Measurements from ENCODE around the gene SCN4A. TPM values are rescaled to one million over a fixed set of nuclear protein-coding genes. Genes with fewer than 3 reads are reported as not detected.

Gene SCN4A
- total RNA-seq, 1 experiment from 2014 or later = 1.4 TPM

DNA sequence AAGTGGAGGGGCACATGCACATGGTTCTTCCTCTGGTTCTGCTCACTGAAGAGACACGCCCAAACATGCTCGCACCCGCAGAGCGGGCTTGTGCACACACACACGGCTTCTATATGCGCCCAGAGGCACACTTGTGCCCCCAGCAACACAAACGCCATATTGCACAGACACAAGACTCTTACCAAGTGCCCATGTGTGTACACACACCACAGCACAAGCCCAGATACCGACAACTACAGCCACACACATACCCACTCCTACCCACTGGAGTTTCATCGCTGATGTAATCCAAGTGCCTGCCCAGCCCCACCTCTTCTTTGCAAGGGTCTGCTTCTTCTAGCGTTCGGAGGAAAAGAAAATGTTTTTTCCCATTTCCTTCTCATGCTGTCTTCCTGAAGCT is 18.9 kb upstream of the SCN4A start:
- Histone ChIP-seq H3K4me2 (no peak overlapping the region), H3K27ac (no peak overlapping the region), H3K9me2 (ENCODE audit: insufficient read depth) (no peaks in the 10 kb centered on the region), H3K4me1 (replicated peaks; ENCODE audit: insufficient read depth) (no peaks in the 10 kb centered on the region), H4K20me1 (ENCODE audit: insufficient read depth) (no peaks in the 10 kb centered on the region), H3K79me2 (ENCODE audit: low read depth) (no peaks in the 10 kb centered on the region), H3K9me3 (ENCODE audit: insufficient read depth, low read depth) (no peaks in the 10 kb centered on the region), H3F3A (ENCODE audit: insufficient read depth, low read depth) (no peaks in the 10 kb centered on the region), H3K4me3 (no peak overlapping the region), H2AFZ (no peak overlapping the region), H3K36me3 (ENCODE audit: low read depth) (no peaks in the 10 kb centered on the region), H3K27me3 (ENCODE audit: insufficient read depth, low read depth) (peaks cover 33% of the 10 kb centered on the region)
- intact Hi-C loops (cut with micrococcal nuclease; ENCODE audit: unreplicated experiment) = no loop called here
- no TSS peak for BruUV-seq (replicated peaks)
- no peak for DNase-seq
- no peak for TF ChIP-seq EZH2 (IDR thresholded peaks at IDR 0.05; ENCODE audit: low read depth)
- TF ChIP-seq, protein P1, sequence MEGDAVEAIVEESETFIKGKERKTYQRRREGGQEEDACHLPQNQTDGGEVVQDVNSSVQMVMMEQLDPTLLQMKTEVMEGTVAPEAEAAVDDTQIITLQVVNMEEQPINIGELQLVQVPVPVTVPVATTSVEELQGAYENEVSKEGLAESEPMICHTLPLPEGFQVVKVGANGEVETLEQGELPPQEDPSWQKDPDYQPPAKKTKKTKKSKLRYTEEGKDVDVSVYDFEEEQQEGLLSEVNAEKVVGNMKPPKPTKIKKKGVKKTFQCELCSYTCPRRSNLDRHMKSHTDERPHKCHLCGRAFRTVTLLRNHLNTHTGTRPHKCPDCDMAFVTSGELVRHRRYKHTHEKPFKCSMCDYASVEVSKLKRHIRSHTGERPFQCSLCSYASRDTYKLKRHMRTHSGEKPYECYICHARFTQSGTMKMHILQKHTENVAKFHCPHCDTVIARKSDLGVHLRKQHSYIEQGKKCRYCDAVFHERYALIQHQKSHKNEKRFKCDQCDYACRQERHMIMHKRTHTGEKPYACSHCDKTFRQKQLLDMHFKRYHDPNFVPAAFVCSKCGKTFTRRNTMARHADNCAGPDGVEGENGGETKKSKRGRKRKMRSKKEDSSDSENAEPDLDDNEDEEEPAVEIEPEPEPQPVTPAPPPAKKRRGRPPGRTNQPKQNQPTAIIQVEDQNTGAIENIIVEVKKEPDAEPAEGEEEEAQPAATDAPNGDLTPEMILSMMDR (conservative IDR thresholded peaks at IDR 0.05) = no peak
- ChIA-PET CTCF (no interaction called here), POLR2A (ENCODE audit: unreplicated experiment) (no interaction called here)

DNA sequence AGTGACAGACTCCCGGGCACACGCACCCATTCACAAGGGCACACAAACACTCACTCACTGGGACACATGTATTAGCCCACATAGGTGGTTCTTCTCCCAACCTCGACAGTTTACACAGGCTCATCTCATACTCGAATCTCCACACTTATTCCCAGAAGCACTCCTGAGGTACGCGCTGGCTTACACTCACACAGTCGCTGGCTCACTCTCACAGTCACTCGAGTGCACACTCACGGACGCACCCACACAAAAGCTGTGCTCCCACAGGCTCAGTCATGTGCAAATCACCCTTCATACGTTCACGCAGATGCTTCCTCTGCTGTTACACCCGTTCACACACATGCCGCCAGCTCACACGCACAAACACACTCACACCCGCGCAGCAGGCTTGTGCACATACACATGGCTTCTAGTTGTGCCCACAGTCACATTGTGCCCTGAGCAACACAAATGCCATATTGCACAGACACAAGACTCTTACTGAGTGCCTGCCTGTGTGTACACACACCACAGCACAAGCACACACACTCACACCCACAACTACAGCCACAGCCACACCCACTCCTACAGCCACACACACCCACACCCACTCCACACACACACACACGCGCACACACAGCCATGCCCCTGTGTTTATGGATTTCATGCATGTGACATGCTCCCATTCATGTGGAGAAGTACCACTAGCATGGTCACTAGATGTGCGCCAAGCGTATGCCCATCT is 17.1 kb upstream of the SCN4A start:
- H3K4me2 ChIP-seq = no peak overlapping the region
- no peaks in the 10 kb centered on the region for H3K9me3 ChIP-seq (ENCODE audit: insufficient read depth, low read depth)
- H3F3A ChIP-seq (ENCODE audit: insufficient read depth, low read depth) = no peaks in the 10 kb centered on the region
- no peaks in the 10 kb centered on the region for H3K79me2 ChIP-seq (ENCODE audit: low read depth)
- H3K27me3 ChIP-seq (ENCODE audit: insufficient read depth, low read depth) = peaks cover 33% of the 10 kb centered on the region
- peaks cover 4% of the 10 kb centered on the region; the same call in 1 of the 2 replicates for H3K4me1 ChIP-seq (replicated peaks; ENCODE audit: insufficient read depth)
- TF ChIP-seq EZH2 (IDR thresholded peaks at IDR 0.05; ENCODE audit: low read depth) = no peak
- TF ChIP-seq, protein P1 (conservative IDR thresholded peaks at IDR 0.05) = no peak
- H3K27ac ChIP-seq = no peak overlapping the region
- no peaks in the 10 kb centered on the region for H3K36me3 ChIP-seq (ENCODE audit: low read depth)
- no peak overlapping the region for H2AFZ ChIP-seq
- no peaks in the 10 kb centered on the region for H3K9me2 ChIP-seq (ENCODE audit: insufficient read depth)
- ChIA-PET POLR2A (ENCODE audit: unreplicated experiment) (no interaction called here), CTCF (interaction anchor here (1.3 kb wide), 1 partner anchor 70 kb away, joined by 3 read pairs; no protein-coding TSS in a partner anchor)
- DNase-seq = no peak
- H3K4me3 ChIP-seq = no peak overlapping the region
- no peaks in the 10 kb centered on the region for H4K20me1 ChIP-seq (ENCODE audit: insufficient read depth)
- intact Hi-C loops (cut with micrococcal nuclease; ENCODE audit: unreplicated experiment) = loop anchor here (5.0 kb wide), 1 partner anchor 37 kb away; no protein-coding TSS in a partner anchor
- BruUV-seq (replicated peaks) = no TSS peak

DNA sequence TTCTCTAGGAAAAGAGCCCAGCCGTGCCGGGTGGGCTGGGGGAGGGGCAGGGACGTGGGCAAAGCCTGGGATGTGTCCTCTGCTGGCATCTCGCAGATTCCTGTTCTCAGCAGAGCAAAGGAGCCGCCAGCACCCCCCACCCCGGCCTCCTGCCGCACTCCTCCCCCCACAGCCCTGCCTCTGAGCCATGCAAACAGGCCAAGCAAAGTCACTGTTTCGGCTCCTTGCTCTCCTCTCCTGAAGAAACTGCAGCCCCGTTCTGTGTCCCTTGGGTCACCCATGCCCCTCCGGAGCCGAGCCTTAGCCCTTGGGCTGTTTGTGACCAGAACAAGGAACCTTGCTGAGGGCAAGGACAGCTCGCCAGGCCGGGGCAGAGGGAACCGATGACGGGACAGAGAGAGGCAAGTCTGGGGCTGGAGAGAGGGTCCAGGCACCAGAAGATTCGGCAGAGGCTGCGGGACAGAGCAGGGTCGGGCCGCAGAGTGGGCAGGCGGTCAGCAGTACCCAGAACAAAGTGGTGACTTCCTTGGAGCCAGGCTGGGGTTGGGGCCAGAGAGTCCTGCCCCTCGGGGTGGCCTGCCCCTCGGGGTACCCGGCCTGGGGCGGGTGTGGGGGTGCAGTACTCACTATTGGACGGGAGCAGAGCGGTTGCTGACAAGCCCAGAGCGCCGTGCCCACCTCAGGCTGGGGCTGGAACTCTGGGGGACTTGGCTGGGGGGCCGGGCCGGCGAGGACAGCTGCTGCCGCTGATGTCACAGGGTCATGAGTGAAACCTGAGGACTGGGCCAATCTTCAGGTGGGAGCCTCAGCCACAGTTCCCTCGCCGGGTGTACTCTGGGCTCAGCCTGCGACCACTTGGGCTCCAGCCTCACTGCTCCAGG is 16.3 kb upstream of the SCN4A start:
- ChIA-PET POLR2A (ENCODE audit: unreplicated experiment) (no interaction called here), CTCF (no interaction called here)
- no peak overlapping the region for H3K27ac ChIP-seq
- no peaks in the 10 kb centered on the region for H3K36me3 ChIP-seq (ENCODE audit: low read depth)
- BruUV-seq (replicated peaks) = no TSS peak
- H3K4me2 ChIP-seq = no peak overlapping the region
- no peaks in the 10 kb centered on the region for H3K9me2 ChIP-seq (ENCODE audit: insufficient read depth)
- intact Hi-C loops (cut with micrococcal nuclease; ENCODE audit: unreplicated experiment) = loop anchor here (5.0 kb wide), 1 partner anchor 37 kb away; no protein-coding TSS in a partner anchor
- no peaks in the 10 kb centered on the region for H3K9me3 ChIP-seq (ENCODE audit: insufficient read depth, low read depth)
- no peak overlapping the region for H2AFZ ChIP-seq
- H3F3A ChIP-seq (ENCODE audit: insufficient read depth, low read depth) = no peaks in the 10 kb centered on the region
- H4K20me1 ChIP-seq (ENCODE audit: insufficient read depth) = no peaks in the 10 kb centered on the region
- H3K4me1 ChIP-seq (replicated peaks; ENCODE audit: insufficient read depth) = peaks cover 4% of the 10 kb centered on the region; the same call in 1 of the 2 replicates
- peaks cover 30% of the 10 kb centered on the region for H3K27me3 ChIP-seq (ENCODE audit: insufficient read depth, low read depth)
- TF ChIP-seq EZH2 (IDR thresholded peaks at IDR 0.05; ENCODE audit: low read depth) = no peak
- TF ChIP-seq, protein P1 (conservative IDR thresholded peaks at IDR 0.05) = no peak
- H3K4me3 ChIP-seq = no peak overlapping the region
- no peaks in the 10 kb centered on the region for H3K79me2 ChIP-seq (ENCODE audit: low read depth)
- no peak for DNase-seq

All from PC-9 (cell line).